HuH-7 (cell line): ENCODE measurements around the gene BCL2L15.

Experiments
- DNase-seq: peaks from one replicate; pipeline ENCODE4 v3.0.0; 2011; ENCODE audit warnings: low spot score

The BCL2L15 gene

GRCh38 chr1:113905435-113905861, 18.1 kb upstream of the BCL2L15 start:
- peak; percentile 22 for DNase-seq

DNA sequence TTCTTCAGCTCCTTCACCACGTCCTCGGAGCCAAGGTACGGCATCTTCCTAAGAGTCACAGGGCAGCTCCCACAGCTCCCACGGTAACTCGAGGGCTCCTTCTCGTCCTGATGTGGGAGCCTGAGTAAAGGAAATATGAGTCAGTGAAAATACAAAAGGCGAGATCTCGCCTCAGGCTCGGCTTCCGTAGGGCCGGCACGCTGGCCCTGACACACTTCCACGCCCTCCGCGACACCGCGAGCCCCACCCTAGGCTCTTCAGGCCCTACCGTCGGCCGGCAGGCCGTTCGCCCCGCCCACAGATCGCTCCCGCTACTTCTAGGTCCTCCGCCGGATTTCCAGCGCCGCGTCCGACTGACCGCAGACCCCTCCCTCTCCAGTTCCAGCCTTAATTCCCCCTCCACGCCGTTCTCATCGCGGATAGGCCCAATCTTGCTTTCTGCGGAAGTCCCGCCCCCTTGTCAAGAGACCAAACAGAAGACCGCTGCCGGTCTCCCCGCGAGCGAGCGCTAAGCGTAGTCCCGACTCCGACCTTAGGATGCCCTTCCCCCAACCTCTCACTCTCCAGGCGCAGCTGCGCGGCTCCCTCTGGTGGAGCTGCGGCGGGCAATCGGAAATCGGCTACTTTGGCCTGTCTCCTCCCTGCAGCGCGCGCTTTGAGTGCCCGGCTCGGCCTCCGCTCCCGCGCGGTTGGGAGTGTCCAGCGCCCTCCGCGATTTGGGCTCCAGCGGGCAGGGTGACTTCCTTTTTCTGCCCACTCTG, 17.5 kb upstream of the BCL2L15 start, which contains the start of the genes AP4B1 and DCLRE1B:
Gene AP4B1, minus strand, starts transcription at position 126 of the 761 bp plus-strand sequence. Its CDS starts 82 bp downstream, at position 44.
Gene DCLRE1B, plus strand, starts transcription at position 653 of the 761 bp plus-strand sequence. CDS start 261 bp downstream, outside the sequence.
- peak; percentile 88 for DNase-seq

DNA sequence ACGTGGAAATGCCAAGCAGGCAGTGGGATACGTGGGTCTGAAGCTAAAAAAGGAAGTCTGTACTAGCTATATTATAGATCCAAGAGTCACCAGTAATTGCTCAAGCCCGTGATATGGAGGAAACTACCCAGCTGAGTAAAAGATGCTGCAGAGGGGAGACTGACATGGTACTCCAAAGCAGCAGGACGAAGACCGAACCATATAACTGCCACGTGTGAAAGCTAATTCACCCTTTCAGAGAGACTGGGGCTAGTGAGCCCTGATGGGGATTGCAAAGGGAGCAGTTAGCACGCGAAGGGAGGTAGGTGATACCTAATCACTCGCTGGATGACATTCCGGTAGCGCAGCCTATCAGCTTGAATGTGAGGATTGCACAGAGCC, 16.9 kb upstream of the BCL2L15 start:
- peak; percentile 36 for DNase-seq

- DNase-seq: no peak
Measured at GRCh38 chr1:113903501-113904292, 16.3 kb upstream of the BCL2L15 start.

DNA sequence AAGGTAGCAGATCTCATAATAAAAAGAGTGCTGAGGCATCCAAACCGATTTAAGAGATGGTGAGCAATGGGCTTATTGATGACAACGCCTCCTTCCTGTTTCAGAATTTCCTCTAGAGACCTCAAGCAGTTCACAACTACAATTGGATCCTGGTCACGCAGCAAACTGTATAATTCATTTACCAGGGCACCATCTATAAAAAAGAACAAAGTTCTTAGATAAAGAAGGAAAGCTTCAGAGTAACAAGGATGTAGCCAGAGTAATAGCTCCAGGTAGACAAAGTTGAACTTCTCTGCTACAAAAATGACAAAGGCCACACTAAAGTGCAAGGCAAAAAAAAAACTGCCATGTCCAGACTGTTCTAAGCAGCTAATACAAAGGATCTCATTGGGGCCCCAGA, 13.8 kb upstream of the BCL2L15 start:
- no peak for DNase-seq

DNA sequence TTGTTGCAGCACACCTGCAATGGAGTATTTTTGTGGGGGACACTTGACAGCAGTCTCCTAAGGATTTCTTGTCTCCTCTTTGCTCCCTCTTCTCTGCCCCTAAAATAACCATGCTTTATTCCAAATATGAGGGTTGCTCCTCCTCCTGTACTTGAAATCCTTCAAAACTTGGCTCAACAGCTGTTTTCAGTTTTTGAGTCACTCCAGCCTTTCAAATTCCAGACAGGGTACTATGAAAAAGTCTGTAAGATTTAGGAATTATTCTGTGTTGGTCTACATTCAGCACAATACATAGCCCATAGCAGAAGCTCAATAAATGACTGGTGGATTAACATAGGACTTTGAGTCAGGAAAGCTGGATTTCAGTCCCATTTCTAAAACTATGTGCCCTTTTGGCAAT, 11.7 kb upstream of the BCL2L15 start:
- DNase-seq: no peak

DNA sequence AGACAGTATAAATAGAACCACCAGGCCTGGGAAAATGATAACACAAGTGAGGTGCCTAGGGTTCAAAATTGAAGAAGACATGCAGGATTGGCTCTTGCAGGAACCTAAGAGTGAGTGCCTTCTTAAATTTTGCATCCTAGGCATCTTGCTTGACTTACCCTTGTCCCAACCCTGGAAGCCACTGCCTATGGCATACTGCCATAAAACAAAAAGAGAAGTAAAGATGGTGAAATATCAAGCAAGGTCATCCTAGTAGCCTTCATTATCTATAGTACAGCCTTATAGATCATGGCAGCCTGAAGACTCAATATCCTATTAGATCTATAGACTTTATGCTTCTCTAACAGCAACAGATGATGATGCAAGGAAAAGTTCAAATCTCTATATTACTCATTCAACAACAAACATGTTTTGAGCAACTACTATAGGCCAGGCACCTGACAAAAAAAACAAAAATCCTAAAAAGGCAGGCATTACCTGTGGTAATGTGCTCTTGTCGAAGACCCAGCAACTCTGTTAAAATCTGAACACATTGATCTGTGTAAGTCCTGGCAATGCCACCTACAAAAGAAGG, 10.9 kb upstream of the BCL2L15 start:
- DNase-seq: no peak

DNA sequence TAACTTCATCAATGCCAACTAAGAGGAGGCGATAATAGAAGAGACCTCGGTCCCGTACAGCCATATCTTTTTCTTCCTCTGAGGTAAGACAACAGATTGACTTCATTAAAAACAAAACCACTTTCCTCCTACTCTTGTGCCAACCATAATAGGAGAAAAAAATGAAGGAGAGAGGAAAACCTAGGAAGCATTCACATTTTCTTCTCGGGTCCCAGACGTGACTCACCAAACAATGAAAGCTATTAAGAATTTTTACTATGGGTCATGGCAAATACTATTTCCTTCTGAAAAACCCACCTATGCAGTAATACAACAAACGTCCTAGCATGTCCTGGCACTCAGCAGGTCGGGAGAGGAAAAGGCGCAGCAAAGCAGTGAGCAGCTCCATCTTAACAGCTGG, 8.6 kb upstream of the BCL2L15 start:
- no peak for DNase-seq

GRCh38 chr1:113895098-113895497, 7.7 kb upstream of the BCL2L15 start:
- DNase-seq: no peak

GRCh38 chr1:113893267-113893666, 5.9 kb upstream of the BCL2L15 start:
- DNase-seq: no peak

- no peak for DNase-seq
Measured at GRCh38 chr1:113891631-113892220, 4.3 kb upstream of the BCL2L15 start.

DNA sequence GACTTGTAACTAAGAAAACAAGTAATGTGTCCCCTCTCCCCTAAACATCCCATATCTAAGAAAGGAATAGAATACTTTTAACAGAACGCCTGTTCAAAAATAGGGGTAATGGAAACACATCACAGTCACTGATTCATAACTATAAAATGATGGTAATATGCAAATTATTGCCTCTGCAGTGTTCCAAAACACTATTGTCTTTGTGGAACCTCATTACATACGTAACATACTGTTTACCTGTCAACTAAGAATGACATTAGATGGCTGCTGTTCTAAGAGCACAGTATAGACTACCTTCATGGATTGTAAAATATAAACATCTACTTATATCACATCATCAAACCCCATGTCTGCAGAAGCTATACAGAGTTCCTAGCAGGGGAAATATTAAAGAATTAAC, 3.4 kb upstream of the BCL2L15 start:
- DNase-seq: no peak

- no peak for DNase-seq
Measured at GRCh38 chr1:113886417-113887401, 672 bp downstream of the BCL2L15 start.

- DNase-seq: no peak
Measured at GRCh38 chr1:113881661-113882060, 5.7 kb downstream of the BCL2L15 start.

DNA sequence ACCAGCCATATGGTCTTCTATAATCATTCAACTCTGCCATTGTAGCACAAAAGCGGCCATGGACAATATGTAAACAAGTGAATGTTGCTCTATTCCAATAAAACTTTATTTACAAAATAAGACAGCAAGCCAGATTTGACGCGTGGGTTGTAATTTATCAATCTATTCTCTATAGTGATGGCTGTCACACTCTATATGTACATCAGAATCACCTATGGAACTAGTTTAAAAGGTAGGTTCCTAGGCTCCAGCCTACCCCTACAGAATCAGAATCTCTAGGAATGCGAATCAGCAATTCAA, 7.7 kb downstream of the BCL2L15 start:
- DNase-seq: no peak

GRCh38 chr1:113876176-113876575, 11.2 kb downstream of the BCL2L15 start:
- DNase-seq: no peak

GRCh38 chr1:113875714-113876113, 11.7 kb downstream of the BCL2L15 start:
- no peak for DNase-seq

GRCh38 chr1:113874012-113874879, 13.1 kb downstream of the BCL2L15 start:
- DNase-seq: peak; percentile 14

DNA sequence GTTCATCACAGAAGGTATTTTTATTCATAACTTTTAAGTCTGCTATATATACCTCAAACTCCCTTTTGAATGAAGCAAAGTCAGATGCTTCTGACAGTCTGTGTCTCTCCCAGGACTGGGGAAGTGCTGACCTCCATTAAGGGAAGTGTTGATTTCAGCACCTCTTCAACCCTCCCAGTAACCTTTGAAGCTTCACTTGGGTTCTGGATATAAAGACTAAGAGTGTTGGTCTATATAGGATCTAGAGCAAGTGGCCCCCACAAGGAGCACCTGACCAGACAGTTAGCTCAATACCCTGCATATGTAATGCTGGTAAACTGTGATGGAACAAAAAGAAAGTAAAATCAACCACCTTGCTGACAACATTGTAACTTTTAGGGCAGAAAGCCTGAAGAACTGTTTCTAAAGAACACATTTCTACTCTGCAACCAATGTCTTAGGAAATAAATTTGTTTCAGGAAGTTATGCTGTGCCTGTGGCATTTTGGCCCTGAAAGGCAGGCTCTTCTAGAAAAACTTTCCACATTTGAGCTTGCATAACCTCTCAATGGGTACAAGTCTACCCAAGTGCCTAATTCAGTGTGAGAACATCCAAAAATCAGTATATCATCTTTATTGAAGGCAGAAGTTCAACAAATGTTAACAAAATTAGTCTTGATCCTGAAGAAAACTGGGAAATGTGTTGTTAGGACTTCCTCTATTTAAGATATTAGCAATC, 15.0 kb downstream of the BCL2L15 start:
- DNase-seq: no peak
